ENCODE measurements around the gene SNRNP27. TPM values are rescaled to one million over a fixed set of nuclear protein-coding genes. Genes with fewer than 3 reads are reported as not detected.

The SNRNP27 gene
- total and polyA plus RNA-seq, 7 donors, result 38.8 to 92.5 (median 58.7) TPM

- TF ChIP-seq EP300 (IDR thresholded peaks at IDR 0.05) (no peak), POLR2A (IDR thresholded peaks at IDR 0.05) (no peak), CTCF (IDR thresholded peaks at IDR 0.05) (no peak), POLR2AphosphoS5 (IDR thresholded peaks at IDR 0.05) (no peak)
- peaks cover 0 to 97% (median 20%) of the 10 kb centered on the region in 4 donors for H3K36me3 ChIP-seq
- DNase-seq, result no peak
These were observed 8.6 kb downstream of the SNRNP27 start for GRCh38 chr2:69902213-69902922.

GRCh38 chr2:69907216-69907615 lies 13.5 kb downstream of the SNRNP27 start:
- peaks cover 0 to 6% (median 1%) of the 10 kb centered on the region in 4 donors for H3K4me1 ChIP-seq
- no peak overlapping the region for H3K27ac ChIP-seq
- TF ChIP-seq POLR2A (IDR thresholded peaks at IDR 0.05), result no peak
- TF ChIP-seq EP300 (IDR thresholded peaks at IDR 0.05), result no peak
- no peak for TF ChIP-seq POLR2AphosphoS5 (IDR thresholded peaks at IDR 0.05)
- TF ChIP-seq CTCF (IDR thresholded peaks at IDR 0.05), result no peak
- no peaks in the 10 kb centered on the region for H3K27me3 ChIP-seq
- peaks cover 0 to 89% (median 6%) of the 10 kb centered on the region in 4 donors for H3K36me3 ChIP-seq
- DNase-seq, result no peak
- no peaks in the 10 kb centered on the region for H3K9me3 ChIP-seq
- no peak overlapping the region for H3K4me3 ChIP-seq
- intact Hi-C loops (cut with DNase I), result no loop called here

More at GRCh38 chr2:69902213-69902922, 8.6 kb downstream of the SNRNP27 start:
- Histone ChIP-seq H3K9me3 (no peaks in the 10 kb centered on the region), H3K27ac (peak overlapping the region in 1 of 4 donors; percentile 7), H3K27me3 (no peaks in the 10 kb centered on the region), H3K4me1 (peaks cover 0 to 10% (median 0%) of the 10 kb centered on the region in 4 donors), H3K4me3 (no peak overlapping the region)
- intact Hi-C loops (cut with DNase I), result no loop called here
- 39 to 84% methylated on average over 8 of the region's 8 CpGs for WGBS, 2 donors

- peaks cover 0 to 35% (median 21%) of the 10 kb centered on the region in 4 donors for H3K4me1 ChIP-seq
- H3K36me3 ChIP-seq, result peaks cover 0 to 43% (median 3%) of the 10 kb centered on the region in 4 donors
- no peak overlapping the region for H3K4me3 ChIP-seq
- intact Hi-C loops (cut with DNase I), result loop anchor here (5.0 kb wide), 4 partner anchors 175 to 475 kb away; partner anchors contain the start of genes FAM136A, NFU1, PCBP1 and TIA1
- 1 to 3% methylated on average over 2 of the region's 2 CpGs for WGBS, 2 donors
- no peaks in the 10 kb centered on the region for H3K9me3 ChIP-seq
- TF ChIP-seq POLR2AphosphoS5 (IDR thresholded peaks at IDR 0.05), result no peak
- peak in 3 of 4 experiments; percentile 32 to 61 (median 51) for TF ChIP-seq CTCF (IDR thresholded peaks at IDR 0.05)
- no peaks in the 10 kb centered on the region for H3K27me3 ChIP-seq
- DNase-seq, result no peak
- H3K27ac ChIP-seq, result peak overlapping the region in 3 of 4 donors; percentile 3 to 98 (median 52)
These were observed 18.3 kb downstream of the SNRNP27 start for GRCh38 chr2:69911985-69912563.

- 0 to 1% methylated on average over 56 of the region's 56 CpGs for WGBS, 2 donors
- TF ChIP-seq POLR2A (IDR thresholded peaks at IDR 0.05) (peak; percentile 89 to 90), POLR2AphosphoS5 (IDR thresholded peaks at IDR 0.05) (peak; percentile 93 to 98 (median 96)), CTCF (IDR thresholded peaks at IDR 0.05) (no peak), EP300 (IDR thresholded peaks at IDR 0.05) (peak in 1 of 4 donors; percentile 1)
- DNase-seq, result peak; percentile 100
- Histone ChIP-seq H3K4me3 (peak overlapping the region; percentile 48 to 94 (median 90)), H3K9me3 (no peaks in the 10 kb centered on the region), H3K4me1 (peaks cover 0 to 43% (median 22%) of the 10 kb centered on the region in 4 donors), H3K27me3 (no peaks in the 10 kb centered on the region), H3K27ac (peak overlapping the region; percentile 96 to 98 (median 98)), H3K36me3 (peaks cover 0 to 35% (median 0%) of the 10 kb centered on the region in 4 donors)
- intact Hi-C loops (cut with DNase I), result loop anchor here (1.0 to 5.0 kb wide), 5 partner anchors 173 to 477 kb away; partner anchors contain the start of genes FAM136A, NFU1, PCBP1 and TIA1
These were observed 20.6 kb downstream of the SNRNP27 start for GRCh38 chr2:69914164-69914949.

Measured in sigmoid colon (tissue), 7 donors.